Smooth muscle cell (in vitro differentiated cells): ENCODE measurements around the gene A4GALT. TPM values are rescaled to one million over a fixed set of nuclear protein-coding genes. Genes with fewer than 3 reads are reported as not detected.

Experiments used
- DNase-seq: peaks from one replicate; lab custom pipeline; 2025; ENCODE audit not compliant: unreplicated experiment; lab: John Stamatoyannopoulos, UW
- H2AFZ ChIP-seq: fragments of 200-600 bp; sonication (generic); 2 replicates; pipeline ENCODE4 v1.6.0; 2016; ENCODE audit warnings: antibody characterized with exemption, low read depth, mild to moderate bottlenecking
- H3F3A ChIP-seq: fragments of 200-600 bp; sonication (generic); 2 replicates; pipeline ENCODE4 v1.6.0; 2017; ENCODE audit warnings: antibody characterized with exemption, low read depth
- H3K27ac ChIP-seq: fragments of 200-600 bp; sonication (generic); 2 replicates; pipeline ENCODE4 v1.5.1; 2016; ENCODE audit warnings: low read depth, mild to moderate bottlenecking
- H3K27me3 ChIP-seq: fragments of 200-600 bp; sonication (generic); 2 replicates; pipeline ENCODE4 v1.6.1; 2016; ENCODE audit warnings: low read depth, mild to moderate bottlenecking
- H3K36me3 ChIP-seq: fragments of 200-600 bp; sonication (generic); 2 replicates; pipeline ENCODE4 v1.5.1; 2016; ENCODE audit warnings: low read depth
- H3K4me1 ChIP-seq: fragments of 200-600 bp; sonication (generic); 2 replicates; pipeline ENCODE4 v1.5.1; 2016; ENCODE audit warnings: low read depth
- H3K4me2 ChIP-seq: fragments of 200-600 bp; sonication (generic); 2 replicates; pipeline ENCODE4 v1.6.0; 2016; ENCODE audit warnings: mild to moderate bottlenecking
- H3K4me3 ChIP-seq: fragments of 200-600 bp; sonication (generic); 2 replicates; pipeline ENCODE4 v1.5.1; 2016; ENCODE audit warnings: mild to moderate bottlenecking
- H3K79me2 ChIP-seq: fragments of 200-600 bp; sonication (generic); 2 replicates; pipeline ENCODE4 v1.6.0; 2016; ENCODE audit warnings: low read depth, mild to moderate bottlenecking
- H3K9ac ChIP-seq: fragments of 200-600 bp; sonication (generic); 2 replicates; pipeline ENCODE4 v1.6.0; 2016; ENCODE audit warnings: low read depth
- H3K9me3 ChIP-seq: fragments of 200-600 bp; sonication (generic); replicated peaks from 2 replicates; pipeline ENCODE4 v1.5.1; 2016; ENCODE audit warnings: low read depth
- H4K20me1 ChIP-seq: fragments of 200-600 bp; sonication (generic); 2 replicates; pipeline ENCODE4 v1.6.0; 2016; ENCODE audit warnings: low read depth
- WGBS: methylation state at CpG from one replicate; pipeline ENCODE4 v1.1.7; 2016; ENCODE audit warnings: low lambda C conversion rate; 5-methylcytosine and 5-hydroxymethylcytosine counted together
- polyA plus RNA-seq: library from polyadenylated mRNA; unstranded; fragments of >200 nt; fragmentation: Nextera tagmentation; extraction: Ambion mirVana; gene quantifications from 2 replicates; pipeline ENCODE4 v1.2.1, GENCODE V29; 2016
- total RNA-seq: library from RNA; depleted of rRNA; stranded (reverse); fragments of >200 nt; gene quantifications from 2 replicates; pipeline ENCODE4 v1.2.3, GENCODE V29; 2014
- TF ChIP-seq, protein P1 (sequence below): fragments of 200-600 bp; sonication (generic); IDR thresholded peaks from 2 replicates; pipeline ENCODE4 v1.5.1; 2017; ENCODE audit warnings: borderline replicate concordance, mild to moderate bottlenecking, antibody characterized with exemption; ENCODE audit not compliant: insufficient read depth, poor library complexity, severe bottlenecking

Gene A4GALT
- total and polyA plus RNA-seq, 2 experiments from 2014 or later = 0.99 to 1.6 TPM

DNA sequence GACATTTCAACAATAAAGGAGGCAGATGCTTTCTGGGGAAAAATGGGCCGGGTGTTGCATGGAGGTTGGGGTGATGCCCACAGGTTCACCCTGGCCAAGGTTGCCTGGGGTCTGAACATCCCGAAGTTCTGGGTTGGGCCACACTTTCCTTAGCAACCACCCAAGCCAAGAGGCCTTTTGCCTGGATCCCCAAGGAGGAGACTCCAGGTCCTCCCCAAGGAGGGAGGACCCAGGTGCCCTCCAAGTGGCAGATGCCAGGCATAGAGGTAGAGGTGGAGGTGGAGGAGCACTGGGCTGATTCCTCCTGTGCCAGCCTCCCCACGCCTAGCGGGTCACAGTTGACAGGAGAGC, 72.7 kb downstream of the A4GALT start:
- H3K27ac ChIP-seq = no peak overlapping the region
- 89% methylated on average over 4 of the region's 4 CpGs for WGBS

DNA sequence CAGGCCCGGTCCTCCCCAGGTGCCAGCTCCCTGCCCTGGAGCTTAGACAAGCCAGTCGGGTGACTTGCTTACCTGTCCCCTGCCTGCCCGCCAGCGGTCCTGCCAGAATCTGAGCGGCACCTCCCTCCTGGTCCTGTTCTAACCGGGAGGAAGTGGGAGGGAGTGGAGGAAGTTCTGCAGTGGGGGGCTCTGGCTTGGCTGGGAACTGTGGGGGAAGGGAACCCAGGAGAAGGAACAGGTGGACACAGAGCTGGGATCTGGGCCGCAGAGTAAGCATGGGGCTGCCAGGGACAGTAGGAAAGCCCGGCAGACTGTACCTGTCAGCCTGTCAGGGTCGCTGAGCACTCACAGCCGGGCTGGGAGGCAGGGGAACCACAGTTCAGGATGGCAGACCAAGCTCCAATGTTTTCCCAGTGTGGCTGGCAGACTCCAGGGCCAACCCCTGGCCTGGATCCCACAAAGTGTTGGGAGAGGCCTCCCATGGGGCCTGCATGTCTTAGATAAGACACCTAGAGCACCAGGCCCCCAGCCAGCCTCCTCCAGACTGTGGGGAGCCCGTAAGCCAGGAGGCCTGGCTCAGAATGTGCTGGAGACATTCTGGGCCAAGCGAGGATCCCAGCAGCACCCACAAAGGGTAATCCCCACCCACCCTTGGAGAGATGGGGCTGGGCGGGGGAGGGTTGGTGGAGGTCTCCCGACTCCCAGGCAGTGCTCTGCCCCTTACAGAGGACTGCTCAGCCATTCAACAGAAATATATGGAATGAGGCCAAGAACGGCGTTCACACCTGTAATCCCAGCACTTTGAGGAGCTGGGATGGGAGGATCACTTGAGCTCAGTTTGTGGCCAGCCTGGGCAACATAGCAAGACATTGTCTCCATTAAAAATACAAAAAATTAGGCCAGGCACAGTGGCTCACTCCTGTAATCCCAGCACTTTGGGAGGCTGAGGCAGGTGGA, 73.8 kb downstream of the A4GALT start:
- Histone ChIP-seq H3K9me3 (no peaks in the 10 kb centered on the region), H3F3A (no peaks in the 10 kb centered on the region), H3K27me3 (no peaks in the 10 kb centered on the region), H2AFZ (no peak overlapping the region), H3K4me3 (no peak overlapping the region), H3K4me2 (peak overlapping the region; percentile 96), H4K20me1 (peaks cover 67% of the 10 kb centered on the region), H3K4me1 (peaks cover 16% of the 10 kb centered on the region), H3K79me2 (peaks cover 77% of the 10 kb centered on the region), H3K27ac (peak overlapping the region; percentile 67), H3K36me3 (no peaks in the 10 kb centered on the region), H3K9ac (no peak overlapping the region)
- TF ChIP-seq, protein P1, sequence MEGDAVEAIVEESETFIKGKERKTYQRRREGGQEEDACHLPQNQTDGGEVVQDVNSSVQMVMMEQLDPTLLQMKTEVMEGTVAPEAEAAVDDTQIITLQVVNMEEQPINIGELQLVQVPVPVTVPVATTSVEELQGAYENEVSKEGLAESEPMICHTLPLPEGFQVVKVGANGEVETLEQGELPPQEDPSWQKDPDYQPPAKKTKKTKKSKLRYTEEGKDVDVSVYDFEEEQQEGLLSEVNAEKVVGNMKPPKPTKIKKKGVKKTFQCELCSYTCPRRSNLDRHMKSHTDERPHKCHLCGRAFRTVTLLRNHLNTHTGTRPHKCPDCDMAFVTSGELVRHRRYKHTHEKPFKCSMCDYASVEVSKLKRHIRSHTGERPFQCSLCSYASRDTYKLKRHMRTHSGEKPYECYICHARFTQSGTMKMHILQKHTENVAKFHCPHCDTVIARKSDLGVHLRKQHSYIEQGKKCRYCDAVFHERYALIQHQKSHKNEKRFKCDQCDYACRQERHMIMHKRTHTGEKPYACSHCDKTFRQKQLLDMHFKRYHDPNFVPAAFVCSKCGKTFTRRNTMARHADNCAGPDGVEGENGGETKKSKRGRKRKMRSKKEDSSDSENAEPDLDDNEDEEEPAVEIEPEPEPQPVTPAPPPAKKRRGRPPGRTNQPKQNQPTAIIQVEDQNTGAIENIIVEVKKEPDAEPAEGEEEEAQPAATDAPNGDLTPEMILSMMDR = no peak
- DNase-seq = no peak
- WGBS = 80% methylated on average over 16 of the region's 16 CpGs

More for the DNA sequence above, 72.7 kb downstream of the A4GALT start:
- H3K4me2 ChIP-seq = peak overlapping the region; percentile 96
- H3K9me3 ChIP-seq = no peaks in the 10 kb centered on the region
- no peak overlapping the region for H2AFZ ChIP-seq
- TF ChIP-seq, protein P1 = no peak
- no peak for DNase-seq
- H3K9ac ChIP-seq = peak overlapping the region; percentile 93
- H3K36me3 ChIP-seq = no peaks in the 10 kb centered on the region
- H3K4me1 ChIP-seq = peaks cover 16% of the 10 kb centered on the region
- H3K4me3 ChIP-seq = peak overlapping the region; percentile 95
- H4K20me1 ChIP-seq = peaks cover 55% of the 10 kb centered on the region
- no peaks in the 10 kb centered on the region for H3F3A ChIP-seq
- H3K79me2 ChIP-seq = peaks cover 65% of the 10 kb centered on the region
- H3K27me3 ChIP-seq = no peaks in the 10 kb centered on the region

DNA sequence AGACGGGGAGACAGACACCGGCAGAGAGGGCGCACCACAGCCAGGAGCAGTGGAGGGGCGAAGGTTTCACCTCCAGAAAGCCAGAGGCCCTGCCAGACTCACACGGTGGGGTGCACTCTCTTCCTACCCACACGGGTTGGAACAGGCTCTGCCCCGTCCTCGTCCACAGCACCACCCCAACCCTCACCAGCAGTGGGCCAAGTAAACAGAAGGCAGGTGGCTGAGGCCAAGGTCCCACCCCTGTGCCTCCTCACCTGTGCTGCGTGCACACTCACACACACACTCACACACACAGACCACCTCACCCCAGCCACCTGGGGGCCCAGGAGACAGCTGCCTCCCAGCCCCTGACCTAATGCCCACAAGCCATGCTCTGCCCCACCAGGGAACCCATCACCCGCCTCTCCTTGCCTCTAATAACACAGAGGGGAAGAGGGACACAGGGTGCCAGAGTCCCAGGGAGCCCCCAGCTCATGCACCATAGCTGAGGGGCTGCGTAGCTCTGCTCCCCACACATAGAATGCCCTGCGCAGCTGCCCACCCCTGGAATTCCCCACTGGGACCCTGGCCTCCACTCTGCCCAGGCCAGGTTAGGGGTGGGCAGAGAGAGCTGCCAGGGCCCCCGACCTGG, 74.6 kb downstream of the A4GALT start:
- Histone ChIP-seq H3K9ac (no peak overlapping the region), H3F3A (no peaks in the 10 kb centered on the region), H3K4me1 (peaks cover 16% of the 10 kb centered on the region), H3K79me2 (peaks cover 85% of the 10 kb centered on the region), H3K36me3 (no peaks in the 10 kb centered on the region), H3K27ac (peak overlapping the region; percentile 67), H2AFZ (no peak overlapping the region), H3K4me2 (peak overlapping the region; percentile 96), H3K4me3 (no peak overlapping the region), H4K20me1 (peaks cover 74% of the 10 kb centered on the region), H3K9me3 (no peaks in the 10 kb centered on the region), H3K27me3 (no peaks in the 10 kb centered on the region)
- 93% methylated on average over 13 of the region's 13 CpGs for WGBS
- DNase-seq = no peak
- TF ChIP-seq, protein P1 = no peak
